Cardiac muscle cell (in vitro differentiated cells and primary cell): ENCODE measurements around the gene KIF1C. TPM values are rescaled to one million over a fixed set of nuclear protein-coding genes. Genes with fewer than 3 reads are reported as not detected.

Experiments used
- DNase-seq, 2 donors: peaks; one replicate each; pipeline versions ENCODE4 v3.0.0 to v3.0.0-alpha.2; 2010 to 2017; ENCODE audit warnings: low read depth in 1 of 2, low spot score in 1 of 2
- H3K27ac ChIP-seq: fragments of 200-600 bp; sonication (generic); 2 replicates; pipeline ENCODE4 v1.5.1; 2016
- H3K27me3 ChIP-seq: fragments of 200-600 bp; sonication (generic); 2 replicates; pipeline ENCODE4 v1.6.0; 2016; ENCODE audit warnings: control low read depth
- H3K36me3 ChIP-seq: fragments of 200-600 bp; sonication (generic); 2 replicates; pipeline ENCODE4 v1.5.1; 2016; ENCODE audit warnings: control low read depth
- H3K4me1 ChIP-seq: fragments of 200-600 bp; sonication (generic); 2 replicates; pipeline ENCODE4 v1.8.1; 2017; ENCODE audit warnings: low read depth, mild to moderate bottlenecking, mixed run types
- H3K4me3 ChIP-seq: fragments of 200-600 bp; sonication (generic); 2 replicates; pipeline ENCODE4 v1.5.1; 2016; ENCODE audit warnings: mild to moderate bottlenecking
- H3K9me3 ChIP-seq: fragments of 200-600 bp; sonication (generic); 2 replicates; pipeline ENCODE4 v1.5.1; 2017; ENCODE audit warnings: low read depth, mild to moderate bottlenecking, control low read depth
- polyA plus RNA-seq: library from polyadenylated mRNA; unstranded; fragments of >200 nt; fragmentation: Nextera tagmentation; extraction: Ambion mirVana; gene quantifications from 2 replicates; pipeline ENCODE4 v1.2.1, GENCODE V29; 2016
- total RNA-seq: library from RNA; depleted of rRNA; stranded (reverse); fragments of >200 nt; gene quantifications from 2 replicates; pipeline ENCODE4 v1.2.3, GENCODE V29; 2016
- TF ChIP-seq, protein P1 (sequence below): IDR thresholded peaks from 2 replicates; pipeline ENCODE4 v1.5.1; 2012; ENCODE audit warnings: low read depth, mild to moderate bottlenecking, low read length

Gene KIF1C
- total and polyA plus RNA-seq, 2 experiments from 2014 or later: 65.8 to 67.1 TPM

DNA sequence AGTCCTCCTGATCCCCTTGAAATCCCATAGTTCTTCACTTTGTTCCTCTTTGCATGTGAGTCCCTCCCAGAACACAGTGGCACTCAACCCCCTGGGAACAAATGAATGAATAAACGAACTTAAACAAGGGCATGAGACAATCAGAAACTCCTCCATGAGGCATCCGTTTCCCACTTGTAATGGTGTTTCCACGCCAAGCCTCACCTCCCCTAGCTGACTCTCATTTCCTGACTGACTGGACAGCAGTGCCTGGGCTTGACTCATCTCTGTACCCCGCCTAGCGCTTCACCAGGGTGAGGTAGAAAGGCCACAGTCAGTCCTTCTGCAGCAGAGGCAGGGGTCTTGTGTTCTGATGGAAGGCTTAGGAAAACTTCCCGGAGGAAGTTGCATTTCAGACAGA, 14.2 kb downstream of the KIF1C start:
- Histone ChIP-seq H3K36me3 (peaks cover 44% of the 10 kb centered on the region), H3K27ac (no peak overlapping the region), H3K4me1 (no peaks in the 10 kb centered on the region), H3K27me3 (no peaks in the 10 kb centered on the region), H3K4me3 (no peak overlapping the region), H3K9me3 (no peaks in the 10 kb centered on the region)
- TF ChIP-seq, protein P1, sequence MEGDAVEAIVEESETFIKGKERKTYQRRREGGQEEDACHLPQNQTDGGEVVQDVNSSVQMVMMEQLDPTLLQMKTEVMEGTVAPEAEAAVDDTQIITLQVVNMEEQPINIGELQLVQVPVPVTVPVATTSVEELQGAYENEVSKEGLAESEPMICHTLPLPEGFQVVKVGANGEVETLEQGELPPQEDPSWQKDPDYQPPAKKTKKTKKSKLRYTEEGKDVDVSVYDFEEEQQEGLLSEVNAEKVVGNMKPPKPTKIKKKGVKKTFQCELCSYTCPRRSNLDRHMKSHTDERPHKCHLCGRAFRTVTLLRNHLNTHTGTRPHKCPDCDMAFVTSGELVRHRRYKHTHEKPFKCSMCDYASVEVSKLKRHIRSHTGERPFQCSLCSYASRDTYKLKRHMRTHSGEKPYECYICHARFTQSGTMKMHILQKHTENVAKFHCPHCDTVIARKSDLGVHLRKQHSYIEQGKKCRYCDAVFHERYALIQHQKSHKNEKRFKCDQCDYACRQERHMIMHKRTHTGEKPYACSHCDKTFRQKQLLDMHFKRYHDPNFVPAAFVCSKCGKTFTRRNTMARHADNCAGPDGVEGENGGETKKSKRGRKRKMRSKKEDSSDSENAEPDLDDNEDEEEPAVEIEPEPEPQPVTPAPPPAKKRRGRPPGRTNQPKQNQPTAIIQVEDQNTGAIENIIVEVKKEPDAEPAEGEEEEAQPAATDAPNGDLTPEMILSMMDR: no peak
- peak in 1 of 2 donors; percentile 30 for DNase-seq

- H3K9me3 ChIP-seq: no peaks in the 10 kb centered on the region
- H3K4me1 ChIP-seq: no peaks in the 10 kb centered on the region
- no peak for DNase-seq
- TF ChIP-seq, protein P1: no peak
- no peak overlapping the region for H3K27ac ChIP-seq
- no peak overlapping the region for H3K4me3 ChIP-seq
- H3K36me3 ChIP-seq: peaks cover 35% of the 10 kb centered on the region
- H3K27me3 ChIP-seq: no peaks in the 10 kb centered on the region
Measured at GRCh38 chr17:5014357-5014756, 16.6 kb downstream of the KIF1C start.

- Histone ChIP-seq H3K27me3 (no peaks in the 10 kb centered on the region), H3K27ac (no peak overlapping the region), H3K9me3 (no peaks in the 10 kb centered on the region), H3K36me3 (peaks cover 41% of the 10 kb centered on the region), H3K4me1 (no peaks in the 10 kb centered on the region), H3K4me3 (no peak overlapping the region)
- DNase-seq: peak in 1 of 2 donors; percentile 12
- TF ChIP-seq, protein P1: peak; percentile 3
Measured at GRCh38 chr17:5019475-5019956, 21.8 kb downstream of the KIF1C start.

DNA sequence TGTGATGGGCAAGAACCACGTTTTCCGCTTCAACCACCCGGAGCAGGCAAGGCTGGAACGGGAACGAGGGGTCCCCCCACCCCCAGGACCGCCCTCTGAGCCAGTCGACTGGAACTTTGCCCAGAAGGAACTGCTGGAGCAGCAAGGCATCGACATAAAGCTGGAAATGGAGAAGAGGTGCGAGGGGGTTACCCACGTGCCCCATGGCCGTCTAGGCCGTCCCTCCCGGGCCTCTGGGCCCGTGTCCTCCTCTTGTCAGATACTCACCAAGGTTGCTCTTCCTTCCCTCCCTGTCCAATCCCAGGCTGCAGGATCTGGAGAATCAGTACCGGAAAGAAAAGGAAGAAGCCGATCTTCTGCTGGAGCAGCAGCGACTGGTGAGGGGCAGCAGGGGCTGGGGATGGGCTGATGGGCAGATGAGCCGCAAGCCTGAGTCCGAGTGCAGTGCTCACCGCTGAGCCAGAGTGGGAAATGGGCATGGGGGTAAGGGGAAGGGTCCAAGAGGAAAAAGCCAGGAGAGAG, 22.8 kb downstream of the KIF1C start:
- H3K9me3 ChIP-seq: no peaks in the 10 kb centered on the region
- no peak for DNase-seq
- H3K27me3 ChIP-seq: no peaks in the 10 kb centered on the region
- no peaks in the 10 kb centered on the region for H3K4me1 ChIP-seq
- no peak overlapping the region for H3K27ac ChIP-seq
- peaks cover 37% of the 10 kb centered on the region for H3K36me3 ChIP-seq
- TF ChIP-seq, protein P1: no peak
- no peak overlapping the region for H3K4me3 ChIP-seq

- TF ChIP-seq, protein P1: no peak
- H3K27ac ChIP-seq: no peak overlapping the region
- no peak for DNase-seq
- no peaks in the 10 kb centered on the region for H3K4me1 ChIP-seq
- H3K27me3 ChIP-seq: no peaks in the 10 kb centered on the region
- H3K4me3 ChIP-seq: no peak overlapping the region
- H3K36me3 ChIP-seq: peaks cover 30% of the 10 kb centered on the region
- H3K9me3 ChIP-seq: no peaks in the 10 kb centered on the region
Measured at GRCh38 chr17:5022171-5022711, 24.5 kb downstream of the KIF1C start.
